ENCODE data around the gene UQCC5.

Gene UQCC5

GRCh38 chr3:52535411-52536111 is 844 bp upstream of the UQCC5 start:
- TF ChIP-seq, protein P1, sequence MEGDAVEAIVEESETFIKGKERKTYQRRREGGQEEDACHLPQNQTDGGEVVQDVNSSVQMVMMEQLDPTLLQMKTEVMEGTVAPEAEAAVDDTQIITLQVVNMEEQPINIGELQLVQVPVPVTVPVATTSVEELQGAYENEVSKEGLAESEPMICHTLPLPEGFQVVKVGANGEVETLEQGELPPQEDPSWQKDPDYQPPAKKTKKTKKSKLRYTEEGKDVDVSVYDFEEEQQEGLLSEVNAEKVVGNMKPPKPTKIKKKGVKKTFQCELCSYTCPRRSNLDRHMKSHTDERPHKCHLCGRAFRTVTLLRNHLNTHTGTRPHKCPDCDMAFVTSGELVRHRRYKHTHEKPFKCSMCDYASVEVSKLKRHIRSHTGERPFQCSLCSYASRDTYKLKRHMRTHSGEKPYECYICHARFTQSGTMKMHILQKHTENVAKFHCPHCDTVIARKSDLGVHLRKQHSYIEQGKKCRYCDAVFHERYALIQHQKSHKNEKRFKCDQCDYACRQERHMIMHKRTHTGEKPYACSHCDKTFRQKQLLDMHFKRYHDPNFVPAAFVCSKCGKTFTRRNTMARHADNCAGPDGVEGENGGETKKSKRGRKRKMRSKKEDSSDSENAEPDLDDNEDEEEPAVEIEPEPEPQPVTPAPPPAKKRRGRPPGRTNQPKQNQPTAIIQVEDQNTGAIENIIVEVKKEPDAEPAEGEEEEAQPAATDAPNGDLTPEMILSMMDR (conservative IDR thresholded peaks at IDR 0.05; ENCODE audit: low read depth, low read length): no peak
- Histone ChIP-seq H3K27ac (no peak overlapping the region), H4K20me1 (ENCODE audit: insufficient read depth) (no peaks in the 10 kb centered on the region), H3K36me3 (ENCODE audit: insufficient read depth) (no peaks in the 10 kb centered on the region; the same call in 1 of the 2 replicates), H3K4me2 (peak overlapping the region; percentile 1; the same call in 1 of the 2 replicates), H3K4me3 (IDR thresholded peaks at IDR 0.05; ENCODE audit: insufficient read depth, low read depth, low read length) (no peak overlapping the region), H2AFZ (ENCODE audit: low read depth) (peak overlapping the region; percentile 19; the same call in 1 of the 2 replicates), H3K79me2 (ENCODE audit: insufficient read depth, low read depth) (peaks cover 38% of the 10 kb centered on the region; the same call in 1 of the 2 replicates), H3K4me1 (ENCODE audit: low read depth, poor library complexity, severe bottlenecking) (peaks cover 18% of the 10 kb centered on the region), H3K9ac (no peak overlapping the region), H3K27me3 (ENCODE audit: insufficient read depth, low read depth) (no peaks in the 10 kb centered on the region)

DNA sequence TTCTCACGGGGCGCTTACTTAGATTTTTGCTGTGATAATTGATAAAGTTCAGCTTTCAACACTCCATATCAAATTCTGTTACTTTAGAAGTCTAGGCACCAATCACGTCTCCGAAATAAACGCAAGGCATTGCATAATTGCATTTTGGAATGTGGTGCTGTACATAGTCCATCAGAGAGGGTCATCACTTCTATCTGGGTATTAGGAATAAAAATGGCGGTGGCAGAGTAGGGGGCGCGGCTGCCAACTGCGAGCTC is 365 bp upstream of the UQCC5 start:
- H4K20me1 ChIP-seq (ENCODE audit: insufficient read depth): no peaks in the 10 kb centered on the region
- peak overlapping the region; percentile 19; the same call in 1 of the 2 replicates for H2AFZ ChIP-seq (ENCODE audit: low read depth)
- H3K79me2 ChIP-seq (ENCODE audit: insufficient read depth, low read depth): peaks cover 43% of the 10 kb centered on the region; the same call in 1 of the 2 replicates
- peaks cover 18% of the 10 kb centered on the region for H3K4me1 ChIP-seq (ENCODE audit: low read depth, poor library complexity, severe bottlenecking)
- H3K36me3 ChIP-seq (ENCODE audit: insufficient read depth): no peaks in the 10 kb centered on the region; the same call in 1 of the 2 replicates
- no peak overlapping the region for H3K27ac ChIP-seq
- TF ChIP-seq, protein P1 (conservative IDR thresholded peaks at IDR 0.05; ENCODE audit: low read depth, low read length): no peak
- H3K4me3 ChIP-seq (IDR thresholded peaks at IDR 0.05; ENCODE audit: insufficient read depth, low read depth, low read length): no peak overlapping the region
- no peaks in the 10 kb centered on the region for H3K27me3 ChIP-seq (ENCODE audit: insufficient read depth, low read depth)
- H3K4me2 ChIP-seq: peak overlapping the region; percentile 1; the same call in 1 of the 2 replicates
- H3K9ac ChIP-seq: no peak overlapping the region

GRCh38 chr3:52537165-52537620 is 788 bp downstream of the UQCC5 start:
- Histone ChIP-seq H3K36me3 (ENCODE audit: insufficient read depth) (no peaks in the 10 kb centered on the region; the same call in 1 of the 2 replicates), H3K79me2 (ENCODE audit: insufficient read depth, low read depth) (peaks cover 43% of the 10 kb centered on the region; the same call in 1 of the 2 replicates), H3K4me3 (IDR thresholded peaks at IDR 0.05; ENCODE audit: insufficient read depth, low read depth, low read length) (peak overlapping the region; percentile 50), H4K20me1 (ENCODE audit: insufficient read depth) (no peaks in the 10 kb centered on the region), H3K4me2 (peak overlapping the region; percentile 95), H3K27ac (peak overlapping the region; percentile 57; the same call in 1 of the 2 replicates), H3K9ac (peak overlapping the region; percentile 77), H3K4me1 (ENCODE audit: low read depth, poor library complexity, severe bottlenecking) (peaks cover 18% of the 10 kb centered on the region), H3K27me3 (ENCODE audit: insufficient read depth, low read depth) (no peaks in the 10 kb centered on the region), H2AFZ (ENCODE audit: low read depth) (0 out of 2 replicates have a peak overlapping the region, but pooled peaks have one; percentile 47)
- TF ChIP-seq, protein P1 (conservative IDR thresholded peaks at IDR 0.05; ENCODE audit: low read depth, low read length): no peak

GRCh38 chr3:52537726-52538421 is 1.5 kb downstream of the UQCC5 start:
- Histone ChIP-seq H3K4me1 (ENCODE audit: low read depth, poor library complexity, severe bottlenecking) (peaks cover 18% of the 10 kb centered on the region), H3K79me2 (ENCODE audit: insufficient read depth, low read depth) (peaks cover 38% of the 10 kb centered on the region; the same call in 1 of the 2 replicates), H4K20me1 (ENCODE audit: insufficient read depth) (no peaks in the 10 kb centered on the region), H3K9ac (peak overlapping the region; percentile 77; the same call in 1 of the 2 replicates), H3K27me3 (ENCODE audit: insufficient read depth, low read depth) (no peaks in the 10 kb centered on the region), H3K27ac (no peak overlapping the region; the same call in 1 of the 2 replicates), H3K36me3 (ENCODE audit: insufficient read depth) (no peaks in the 10 kb centered on the region; the same call in 1 of the 2 replicates), H2AFZ (ENCODE audit: low read depth) (no peak overlapping the region), H3K4me3 (IDR thresholded peaks at IDR 0.05; ENCODE audit: insufficient read depth, low read depth, low read length) (peak overlapping the region; percentile 50), H3K4me2 (peak overlapping the region; percentile 95)
- TF ChIP-seq, protein P1 (conservative IDR thresholded peaks at IDR 0.05; ENCODE audit: low read depth, low read length): no peak
